CD4-positive, CD25-positive, alpha-beta regulatory T cell (primary cell): ENCODE data around the gene CEBPZ. TPM values are rescaled to one million over a fixed set of nuclear protein-coding genes. Genes with fewer than 3 reads are reported as not detected.

Source experiments
- ATAC-seq, 2 donors: fragments of 150-1000 bp; cut with Tn5 transposase; one replicate each; pipeline ENCODE4 v1.10.0; 2021; ENCODE audit warnings: low read depth in 2 of 2, moderate number of reproducible peaks in 2 of 2, moderate library complexity in 1 of 2
- DNase-seq, 3 donors: peaks; one replicate each; pipeline versions ENCODE4 v3.0.0 to v3.0.0-alpha.2; 2012 to 2022; ENCODE audit warnings: mixed read lengths in 1 of 3
- H3K27ac ChIP-seq: one replicate; pipeline ENCODE4 v1.7.0; 2013; ENCODE audit warnings: mild to moderate bottlenecking, low read length; ENCODE audit not compliant: insufficient read depth, poor library complexity, severe bottlenecking
- H3K27me3 ChIP-seq: one replicate; pipeline ENCODE4 v1.7.0; 2013; ENCODE audit warnings: low read length; ENCODE audit not compliant: control insufficient read depth, insufficient read depth
- H3K36me3 ChIP-seq: one replicate; pipeline ENCODE4 v1.7.0; 2013; ENCODE audit warnings: mild to moderate bottlenecking, low read length, moderate library complexity; ENCODE audit not compliant: control insufficient read depth, insufficient read depth
- H3K4me1 ChIP-seq: 2 replicates; pipeline ENCODE4 v1.7.0; 2013; ENCODE audit warnings: mild to moderate bottlenecking, low read length; ENCODE audit not compliant: insufficient read depth, control insufficient read depth, poor library complexity, severe bottlenecking
- H3K4me3 ChIP-seq: one replicate; pipeline ENCODE4 v1.7.0; 2013; ENCODE audit warnings: low read depth, mild to moderate bottlenecking, low read length, moderate library complexity
- H3K9me3 ChIP-seq, 2 experiments: 1 replicate in 1 of 2; 2 replicates in 1 of 2; pipeline ENCODE4 v1.7.0; 2013; ENCODE audit warnings: low read length in 2 of 2, mild to moderate bottlenecking in 1 of 2, moderate library complexity in 1 of 2; ENCODE audit not compliant: control insufficient read depth in 2 of 2
- H3K27ac Mint-ChIP-seq, 3 donors: one replicate each; pipeline ENCODE4 v1.8.0; 2020 to 2022; ENCODE audit warnings: mild to moderate bottlenecking in 3 of 3, mixed read lengths in 3 of 3, moderate library complexity in 2 of 3
- H3K27me3 Mint-ChIP-seq: one replicate; pipeline ENCODE4 v1.8.0; 2022; ENCODE audit warnings: mild to moderate bottlenecking, mixed read lengths
- H3K36me3 Mint-ChIP-seq: one replicate; pipeline ENCODE4 v1.8.0; 2020; ENCODE audit warnings: mixed read lengths
- H3K4me1 Mint-ChIP-seq, 4 donors: one replicate each; pipeline ENCODE4 v1.8.0; 2020 to 2022; ENCODE audit warnings: mixed read lengths in 4 of 4, mild to moderate bottlenecking in 1 of 4
- H3K4me3 Mint-ChIP-seq, 4 donors: one replicate each; pipeline ENCODE4 v1.8.0; 2020 to 2022; ENCODE audit warnings: mild to moderate bottlenecking in 4 of 4, mixed read lengths in 4 of 4, moderate library complexity in 3 of 4
- H3K9me3 Mint-ChIP-seq, 7 donors: one replicate each; pipeline ENCODE4 v1.8.0; 2020 to 2022; ENCODE audit warnings: mixed read lengths in 7 of 7, mild to moderate bottlenecking in 3 of 7, moderate library complexity in 2 of 7
- polyA plus RNA-seq, 4 donors: library from polyadenylated mRNA; unstranded; fragments of 300-500 nt; fragmentation: Illumina TruSeq; gene quantifications; one replicate each; pipeline ENCODE4 v1.2.3, GENCODE V29; 2021
- total RNA-seq: library from RNA; stranded (reverse); gene quantifications from one replicate; pipeline ENCODE4 v1.2.3, GENCODE V29; 2022

The CEBPZ gene
- total RNA-seq, result 64.2 TPM
- polyA plus RNA-seq, result 10 to 100 TPM; 25.1 to 39.1 (median 31.8) TPM

- Mint-ChIP-seq H3K4me3 (no peak within 1 kb of the TSS), H3K27me3 (no peaks in the 10 kb centered on the region), H3K9me3 (no peaks in the 10 kb centered on the region), H3K36me3 (peaks cover 29% of the 10 kb centered on the region), H3K4me1 (peaks cover 9 to 42% (median 30%) of the 10 kb centered on the region in 4 donors), H3K27ac (no peak within 1 kb of the TSS)
- peak within 1 kb of the TSS; percentile 98 for H3K4me3 ChIP-seq
- peak; percentile 92 to 93 for ATAC-seq
- peak; percentile 84 to 91 (median 85) for DNase-seq
- peaks cover 45% of the 10 kb centered on the region for H3K4me1 ChIP-seq
- H3K9me3 ChIP-seq, result no peaks in the 10 kb centered on the region
- peak within 1 kb of the TSS; percentile 92 for H3K27ac ChIP-seq
- H3K36me3 ChIP-seq, result peaks cover 25% of the 10 kb centered on the region
- H3K27me3 ChIP-seq, result no peaks in the 10 kb centered on the region
Observed at GRCh38 chr2:37231241-37232130, at the start of gene CEBPZ, which contains the start of gene NDUFAF7. CEBPZ (minus strand) TSS chr2:37231596; CDS start chr2:37231567, 29 bp downstream. NDUFAF7 (plus strand) TSS chr2:37231658; CDS start chr2:37231706, 48 bp downstream.

DNA sequence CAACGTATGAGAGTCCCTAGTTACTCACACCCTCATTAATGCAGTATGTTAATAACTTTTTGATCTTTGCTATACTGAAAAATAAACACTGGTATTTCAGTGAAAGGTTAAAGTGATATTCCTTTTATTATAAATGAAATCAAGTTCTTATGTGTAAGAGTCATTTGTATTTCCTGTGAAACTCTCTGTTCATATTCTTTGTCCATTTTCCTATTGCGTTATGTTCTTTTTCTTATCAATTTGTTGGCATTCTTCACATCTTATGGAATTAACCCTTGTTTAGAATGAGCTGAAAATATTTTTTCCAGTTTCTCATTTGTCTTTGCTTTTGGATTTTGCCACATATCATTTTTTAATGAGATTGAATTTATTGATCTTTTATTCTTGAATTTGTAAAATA lies 44.9 kb upstream of the CEBPZ start:
- Mint-ChIP-seq H3K9me3 (no peaks in the 10 kb centered on the region), H3K4me1 (peaks cover 0 to 5% (median 0%) of the 10 kb centered on the region in 4 donors), H3K36me3 (peaks cover 11% of the 10 kb centered on the region), H3K4me3 (no peak overlapping the region), H3K27ac (no peak overlapping the region), H3K27me3 (no peaks in the 10 kb centered on the region)
- Histone ChIP-seq H3K4me1 (no peaks in the 10 kb centered on the region), H3K27ac (no peak overlapping the region), H3K27me3 (no peaks in the 10 kb centered on the region), H3K4me3 (no peak overlapping the region), H3K9me3 (no peaks in the 10 kb centered on the region), H3K36me3 (peaks cover 25% of the 10 kb centered on the region)
- no peak for ATAC-seq
- no peak for DNase-seq

DNA sequence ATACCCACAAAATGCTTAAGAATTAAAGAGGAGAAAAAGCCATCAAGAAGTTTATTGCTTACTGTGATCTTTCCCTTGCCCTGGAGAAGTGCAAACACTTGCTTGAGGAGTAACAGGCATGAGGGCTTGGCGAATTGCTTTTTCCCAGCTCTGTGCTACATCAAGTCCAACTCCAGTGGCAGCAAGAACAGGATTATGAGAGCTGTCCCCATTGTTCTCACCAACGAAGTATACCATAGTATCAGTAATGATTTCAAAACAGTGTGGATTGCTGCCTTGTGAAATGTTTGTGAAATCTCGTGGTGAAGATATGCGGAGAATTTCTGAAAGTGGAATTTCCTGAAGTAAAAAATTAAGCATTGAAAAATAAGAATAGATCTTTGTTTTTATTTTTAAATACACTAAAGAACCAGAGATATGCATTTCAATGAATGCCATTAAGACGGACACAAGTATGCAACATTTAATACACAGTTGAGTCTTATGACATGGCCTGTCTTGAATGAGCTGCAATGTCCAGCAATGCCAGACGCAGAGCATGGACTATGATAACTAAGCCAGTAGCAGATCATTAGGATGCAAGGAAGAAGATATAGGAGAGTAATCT lies 43.1 kb upstream of the CEBPZ start:
- H3K4me3 Mint-ChIP-seq, result no peak overlapping the region
- Histone ChIP-seq H3K9me3 (no peaks in the 10 kb centered on the region), H3K27ac (no peak overlapping the region), H3K27me3 (no peaks in the 10 kb centered on the region), H3K36me3 (peaks cover 23% of the 10 kb centered on the region), H3K4me3 (no peak overlapping the region), H3K4me1 (no peaks in the 10 kb centered on the region)
- ATAC-seq (no peak), DNase-seq (no peak)
- H3K27ac Mint-ChIP-seq, result no peak overlapping the region
- H3K9me3 Mint-ChIP-seq, result no peaks in the 10 kb centered on the region
- H3K27me3 Mint-ChIP-seq, result no peaks in the 10 kb centered on the region
- H3K36me3 Mint-ChIP-seq, result peaks cover 14% of the 10 kb centered on the region
- H3K4me1 Mint-ChIP-seq, result peaks cover 0 to 5% (median 1%) of the 10 kb centered on the region in 4 donors

- DNase-seq (no peak), ATAC-seq (no peak)
- peaks cover 34% of the 10 kb centered on the region for H3K36me3 ChIP-seq
- H3K27me3 ChIP-seq, result no peaks in the 10 kb centered on the region
- H3K9me3 ChIP-seq, result no peaks in the 10 kb centered on the region
- Mint-ChIP-seq H3K27ac (no peak overlapping the region), H3K36me3 (peaks cover 32% of the 10 kb centered on the region), H3K4me1 (peaks cover 0 to 10% (median 5%) of the 10 kb centered on the region in 4 donors), H3K27me3 (no peaks in the 10 kb centered on the region), H3K4me3 (no peak overlapping the region), H3K9me3 (no peaks in the 10 kb centered on the region)
- no peaks in the 10 kb centered on the region for H3K4me1 ChIP-seq
- H3K27ac ChIP-seq, result no peak overlapping the region
- no peak overlapping the region for H3K4me3 ChIP-seq
Observed at GRCh38 chr2:37271376-37272067, 40.1 kb upstream of the CEBPZ start.

DNA sequence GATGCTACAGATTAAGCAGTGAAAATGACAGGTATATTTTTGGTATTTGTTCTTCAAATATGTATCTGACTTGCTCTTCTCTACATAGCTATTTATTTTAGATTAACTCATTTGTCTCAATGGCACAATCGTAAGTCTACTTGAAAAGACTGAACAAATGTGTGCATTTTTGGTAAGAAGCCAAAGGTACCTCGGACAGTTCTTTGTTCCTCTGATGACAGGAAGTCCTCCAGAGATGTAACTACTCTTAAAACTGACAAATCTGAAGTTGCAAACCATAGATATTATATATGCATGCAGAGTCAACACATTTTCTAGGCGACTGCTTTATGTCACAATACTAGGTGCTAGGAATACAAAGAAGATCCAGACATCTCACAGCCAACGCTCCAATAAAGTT lies 36.7 kb upstream of the CEBPZ start:
- H3K27ac Mint-ChIP-seq, result no peak overlapping the region
- no peak overlapping the region for H3K27ac ChIP-seq
- DNase-seq, result no peak
- no peak overlapping the region for H3K4me3 ChIP-seq
- H3K27me3 Mint-ChIP-seq, result no peaks in the 10 kb centered on the region
- H3K9me3 ChIP-seq, result no peaks in the 10 kb centered on the region
- H3K4me3 Mint-ChIP-seq, result no peak overlapping the region
- H3K36me3 Mint-ChIP-seq, result peaks cover 31% of the 10 kb centered on the region
- no peaks in the 10 kb centered on the region for H3K9me3 Mint-ChIP-seq
- peaks cover 0 to 13% (median 7%) of the 10 kb centered on the region in 4 donors for H3K4me1 Mint-ChIP-seq
- no peak for ATAC-seq
- no peaks in the 10 kb centered on the region for H3K27me3 ChIP-seq
- peaks cover 29% of the 10 kb centered on the region for H3K36me3 ChIP-seq
- no peaks in the 10 kb centered on the region for H3K4me1 ChIP-seq

GRCh38 chr2:37267685-37268084 lies 36.3 kb upstream of the CEBPZ start:
- no peaks in the 10 kb centered on the region for H3K27me3 Mint-ChIP-seq
- Histone ChIP-seq H3K9me3 (no peaks in the 10 kb centered on the region), H3K27ac (no peak overlapping the region), H3K4me1 (no peaks in the 10 kb centered on the region), H3K4me3 (no peak overlapping the region), H3K36me3 (peaks cover 26% of the 10 kb centered on the region), H3K27me3 (no peaks in the 10 kb centered on the region)
- no peak for DNase-seq
- no peak overlapping the region for H3K27ac Mint-ChIP-seq
- no peaks in the 10 kb centered on the region for H3K9me3 Mint-ChIP-seq
- peaks cover 0 to 13% (median 7%) of the 10 kb centered on the region in 4 donors for H3K4me1 Mint-ChIP-seq
- ATAC-seq, result no peak
- H3K36me3 Mint-ChIP-seq, result peaks cover 30% of the 10 kb centered on the region
- no peak overlapping the region for H3K4me3 Mint-ChIP-seq

DNA sequence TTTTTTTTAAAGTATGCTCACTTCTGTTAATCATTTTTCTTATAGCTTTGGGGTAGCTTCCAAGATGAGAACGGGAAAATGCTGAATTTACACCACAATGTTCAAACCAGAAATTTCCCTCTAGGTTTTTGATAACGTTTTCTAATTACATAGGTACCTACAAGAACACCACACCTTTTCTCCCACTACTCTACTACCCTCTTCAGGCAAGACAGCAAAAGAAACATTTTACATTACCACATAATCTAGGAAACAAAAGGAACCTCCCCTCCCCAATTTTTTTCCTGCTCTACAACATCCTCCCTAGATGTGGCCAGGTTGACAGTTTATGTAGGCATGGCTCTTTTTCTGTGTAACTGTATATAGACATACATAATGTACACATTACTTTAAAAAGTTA lies 32.4 kb upstream of the CEBPZ start:
- Mint-ChIP-seq H3K4me3 (no peak overlapping the region), H3K4me1 (peaks cover 0 to 20% (median 8%) of the 10 kb centered on the region in 4 donors), H3K27ac (no peak overlapping the region), H3K27me3 (no peaks in the 10 kb centered on the region), H3K36me3 (peaks cover 17% of the 10 kb centered on the region), H3K9me3 (no peaks in the 10 kb centered on the region)
- H3K27ac ChIP-seq, result no peak overlapping the region
- peaks cover 28% of the 10 kb centered on the region for H3K36me3 ChIP-seq
- no peaks in the 10 kb centered on the region for H3K27me3 ChIP-seq
- no peaks in the 10 kb centered on the region for H3K4me1 ChIP-seq
- no peak for DNase-seq
- ATAC-seq, result no peak
- H3K9me3 ChIP-seq, result no peaks in the 10 kb centered on the region
- no peak overlapping the region for H3K4me3 ChIP-seq
